Esophagus mucosa (tissue), 1 donor: ENCODE measurements around the gene GCNT2. TPM values are rescaled to one million over a fixed set of nuclear protein-coding genes. Genes with fewer than 3 reads are reported as not detected.
"Not testable (repeated sequence)": the region's sequence is repeated elsewhere in the genome, so short reads cannot be mapped to it uniquely, and the experiment has no call there.

Experiments
- ATAC-seq: fragments of 200-7000 bp; cut with Tn5 transposase; one replicate; pipeline ENCODE4 v1.9.1; 2020
- total RNA-seq: library from RNA; stranded (reverse); gene quantifications from one replicate; pipeline ENCODE4 v1.2.4, GENCODE V29; 2023
- donor health status: DM: yes; HTN: yes; CAD: no.

The GCNT2 gene
- total RNA-seq, 1 donor from 2014 or later: 8.1 TPM

- ATAC-seq: not testable (repeated sequence)
Measured at GRCh38 chr6:10665595-10665994, 144.4 kb downstream of the GCNT2 start.

GRCh38 chr6:10668126-10668917, 147.2 kb downstream of the GCNT2 start:
- ATAC-seq: no peak

GRCh38 chr6:10676403-10676802, 155.3 kb downstream of the GCNT2 start:
- no peak for ATAC-seq

- ATAC-seq: no peak
Measured at GRCh38 chr6:10678456-10678855, 157.3 kb downstream of the GCNT2 start.

Other genes with a start within 250 kb of the GCNT2 start
- gene TFAP2A, start 106.3 kb upstream of the GCNT2 start, total RNA-seq: 59.6 TPM
- gene C6orf52, start 173.3 kb downstream of the GCNT2 start, total RNA-seq: 0.84 TPM
- gene PAK1IP1, start 173.6 kb downstream of the GCNT2 start, total RNA-seq: 15.3 TPM
- gene TMEM14C, start 201.7 kb downstream of the GCNT2 start, total RNA-seq: 64.5 TPM
- 49.3 TPM for gene TMEM14B, start 226.5 kb downstream of the GCNT2 start, total RNA-seq